ENCODE measurements around the gene ALDH9A1.

ALDH9A1 gene

DNA sequence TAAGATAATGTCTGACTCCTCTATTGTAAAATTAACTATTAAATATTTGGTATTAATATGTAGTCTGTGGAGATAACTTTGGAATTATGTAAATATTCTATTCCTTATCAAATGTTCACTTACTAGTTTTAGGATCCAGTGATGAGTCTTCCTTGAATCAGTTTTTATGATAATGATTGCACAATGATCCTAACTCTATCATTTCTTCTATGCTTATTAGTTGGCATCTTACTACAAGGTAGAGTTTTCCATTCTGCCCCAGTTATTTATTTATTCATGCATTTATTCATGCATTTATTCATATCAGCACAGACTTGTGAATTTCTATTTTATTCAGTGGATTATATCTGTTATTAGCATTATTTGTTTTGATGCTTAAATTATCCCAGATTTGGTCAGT is 74.7 kb downstream of the ALDH9A1 start:
- DNase-seq (ENCODE audit: low read depth) = no peak

DNA sequence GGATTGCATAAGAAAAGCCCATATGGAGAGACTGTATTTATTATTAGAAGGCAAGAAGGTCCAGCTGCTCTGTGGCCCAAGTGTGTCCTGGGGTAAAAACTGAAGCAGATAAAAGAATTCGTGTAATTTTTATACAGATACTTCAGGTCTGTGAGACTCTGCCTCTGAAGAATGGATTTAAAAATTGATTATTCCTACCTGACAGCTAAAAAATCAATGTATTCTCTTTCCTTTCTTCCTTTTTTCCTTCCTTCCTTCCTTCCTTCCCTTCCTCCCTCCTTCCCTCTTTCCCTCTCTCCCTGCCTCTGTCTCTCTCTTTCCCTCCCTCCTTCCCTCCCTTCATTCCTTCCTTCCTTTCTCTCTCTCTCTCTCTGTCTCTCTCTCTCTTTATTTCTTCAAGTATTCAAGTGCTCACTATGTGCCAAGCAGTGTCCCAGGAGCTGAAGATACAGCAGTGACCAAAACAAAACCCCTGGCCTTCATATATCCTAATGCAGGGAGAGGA is 78.7 kb downstream of the ALDH9A1 start:
- no peak for DNase-seq (ENCODE audit: low read depth)

DNA sequence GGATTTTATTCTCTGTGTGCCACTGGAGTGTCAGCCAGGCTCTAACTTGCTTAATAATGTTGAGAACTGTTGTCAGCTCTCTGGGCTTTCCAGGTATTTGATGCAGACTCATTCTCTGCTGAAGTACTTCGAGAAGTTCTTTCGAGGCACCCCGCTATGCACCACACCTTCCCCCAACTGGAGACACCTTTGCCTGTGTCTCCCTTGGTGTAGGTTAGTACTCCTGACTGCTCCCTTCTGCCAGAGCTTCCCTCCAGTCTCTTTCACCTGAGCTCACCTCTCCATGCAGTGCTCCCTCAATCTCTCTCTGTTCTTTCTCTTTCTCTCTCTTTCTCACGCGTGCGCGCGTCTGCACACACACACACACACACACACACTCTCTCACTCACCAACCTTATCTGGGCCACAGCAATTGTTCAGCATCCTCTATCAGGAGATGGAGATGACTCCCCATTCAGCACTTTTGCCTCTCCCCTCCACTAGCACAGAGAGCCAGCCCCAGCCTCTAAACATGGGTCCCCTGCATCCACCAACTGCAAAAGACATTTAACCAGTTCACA is 81.3 kb downstream of the ALDH9A1 start:
- no peak for DNase-seq (ENCODE audit: low read depth)

- no peak for DNase-seq (ENCODE audit: low read depth)
Observed at GRCh38 chr1:165616054-165616612, 82.2 kb downstream of the ALDH9A1 start.
